ENCODE data around the gene TXNDC11. TPM values are rescaled to one million over a fixed set of nuclear protein-coding genes. Genes with fewer than 3 reads are reported as not detected.

TXNDC11 gene
- total and polyA plus RNA-seq, 9 of the 15 experiments (the other 6 are each of a cell fraction or from before 2014, with no cell fraction given): 0.66 to 32.6 (median 26.2) TPM

DNA sequence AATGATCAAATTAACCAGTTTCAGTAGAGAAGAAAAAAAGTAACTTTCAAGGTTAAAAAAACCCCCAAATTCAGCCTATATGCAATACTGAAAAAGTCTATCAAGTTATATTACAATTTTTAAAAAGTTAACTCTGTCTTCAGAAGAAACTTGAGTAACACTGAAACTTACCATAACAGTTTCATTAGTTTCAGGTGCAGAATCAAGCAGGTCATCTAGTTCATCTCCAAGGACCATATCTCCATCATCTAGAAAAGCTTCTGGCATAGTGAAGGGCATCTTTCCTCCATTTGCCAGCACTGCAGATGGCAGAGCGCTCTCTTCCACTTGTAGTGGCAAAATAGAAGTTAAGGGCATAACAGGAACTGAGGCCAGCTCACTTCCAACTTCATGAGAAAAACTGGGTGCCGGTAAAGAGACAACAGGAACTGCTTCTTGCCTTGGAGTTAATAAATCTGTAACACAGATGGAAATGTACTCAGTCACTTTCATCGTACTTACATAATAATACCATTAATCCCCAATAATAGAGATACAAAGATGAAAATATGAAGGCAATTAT lies 31.5 kb upstream of the TXNDC11 start:
- DNase-seq (ENCODE audit: extremely low read depth in 1 of 4, low spot score in 3 of 4) (no peak), ATAC-seq (no peak), FAIRE-seq (no peak)
- Histone ChIP-seq H3K4me3 (no peak overlapping the region), H3K9me3 (replicated peaks; ENCODE audit: control insufficient read depth, insufficient read depth, low read depth, low read length) (no peaks in the 10 kb centered on the region), H4K20me1 (replicated peaks; ENCODE audit: control insufficient read depth, insufficient read depth, low read length) (no peaks in the 10 kb centered on the region), H3K9me1 (ENCODE audit: control insufficient read depth, insufficient read depth, low read length) (no peaks in the 10 kb centered on the region), H3K27me3 (ENCODE audit: control insufficient read depth in 2 of 2, insufficient read depth in 2 of 2, low read length in 2 of 2) (no peaks in the 10 kb centered on the region), H2AFZ (ENCODE audit: low read depth, low read length) (no peak overlapping the region), H3K9ac (ENCODE audit: insufficient read depth in 1 of 2, low read depth in 2 of 2, low read length in 2 of 2) (no peak overlapping the region), H3K36me3 (ENCODE audit: control insufficient read depth, insufficient read depth, low read length) (peaks cover 77% of the 10 kb centered on the region), H3K79me2 (ENCODE audit: control insufficient read depth, insufficient read depth, low read length) (no peaks in the 10 kb centered on the region), H3K4me2 (ENCODE audit: insufficient read depth, low read length) (no peak overlapping the region), H3K4me1 (replicated peaks in 1 of 2; ENCODE audit: control insufficient read depth in 2 of 2, insufficient read depth in 2 of 2, low read length in 2 of 2) (no peaks in the 10 kb centered on the region), H3K27ac (ENCODE audit: extremely low read depth, low read depth, low read length) (no peak overlapping the region)
- in situ Hi-C loops (cut with MboI): no loop called here
- 82% methylated on average over 3 of the region's 3 CpGs for WGBS (ENCODE audit: insufficient coverage, low coverage, missing lambda C conversion rate)
- no TSS peak for BruUV-seq (replicated peaks)
- intact Hi-C loops (cut with micrococcal nuclease): no loop called here
- ChIA-PET CTCF (ENCODE audit: low intra/inter-chr PET ratio) (no interaction called here), POLR2A (interaction anchor here (2.2 kb wide), 1 partner anchor 17 kb away, joined by 5 read pairs; no protein-coding TSS in a partner anchor)
- TF ChIP-seq, protein P1, sequence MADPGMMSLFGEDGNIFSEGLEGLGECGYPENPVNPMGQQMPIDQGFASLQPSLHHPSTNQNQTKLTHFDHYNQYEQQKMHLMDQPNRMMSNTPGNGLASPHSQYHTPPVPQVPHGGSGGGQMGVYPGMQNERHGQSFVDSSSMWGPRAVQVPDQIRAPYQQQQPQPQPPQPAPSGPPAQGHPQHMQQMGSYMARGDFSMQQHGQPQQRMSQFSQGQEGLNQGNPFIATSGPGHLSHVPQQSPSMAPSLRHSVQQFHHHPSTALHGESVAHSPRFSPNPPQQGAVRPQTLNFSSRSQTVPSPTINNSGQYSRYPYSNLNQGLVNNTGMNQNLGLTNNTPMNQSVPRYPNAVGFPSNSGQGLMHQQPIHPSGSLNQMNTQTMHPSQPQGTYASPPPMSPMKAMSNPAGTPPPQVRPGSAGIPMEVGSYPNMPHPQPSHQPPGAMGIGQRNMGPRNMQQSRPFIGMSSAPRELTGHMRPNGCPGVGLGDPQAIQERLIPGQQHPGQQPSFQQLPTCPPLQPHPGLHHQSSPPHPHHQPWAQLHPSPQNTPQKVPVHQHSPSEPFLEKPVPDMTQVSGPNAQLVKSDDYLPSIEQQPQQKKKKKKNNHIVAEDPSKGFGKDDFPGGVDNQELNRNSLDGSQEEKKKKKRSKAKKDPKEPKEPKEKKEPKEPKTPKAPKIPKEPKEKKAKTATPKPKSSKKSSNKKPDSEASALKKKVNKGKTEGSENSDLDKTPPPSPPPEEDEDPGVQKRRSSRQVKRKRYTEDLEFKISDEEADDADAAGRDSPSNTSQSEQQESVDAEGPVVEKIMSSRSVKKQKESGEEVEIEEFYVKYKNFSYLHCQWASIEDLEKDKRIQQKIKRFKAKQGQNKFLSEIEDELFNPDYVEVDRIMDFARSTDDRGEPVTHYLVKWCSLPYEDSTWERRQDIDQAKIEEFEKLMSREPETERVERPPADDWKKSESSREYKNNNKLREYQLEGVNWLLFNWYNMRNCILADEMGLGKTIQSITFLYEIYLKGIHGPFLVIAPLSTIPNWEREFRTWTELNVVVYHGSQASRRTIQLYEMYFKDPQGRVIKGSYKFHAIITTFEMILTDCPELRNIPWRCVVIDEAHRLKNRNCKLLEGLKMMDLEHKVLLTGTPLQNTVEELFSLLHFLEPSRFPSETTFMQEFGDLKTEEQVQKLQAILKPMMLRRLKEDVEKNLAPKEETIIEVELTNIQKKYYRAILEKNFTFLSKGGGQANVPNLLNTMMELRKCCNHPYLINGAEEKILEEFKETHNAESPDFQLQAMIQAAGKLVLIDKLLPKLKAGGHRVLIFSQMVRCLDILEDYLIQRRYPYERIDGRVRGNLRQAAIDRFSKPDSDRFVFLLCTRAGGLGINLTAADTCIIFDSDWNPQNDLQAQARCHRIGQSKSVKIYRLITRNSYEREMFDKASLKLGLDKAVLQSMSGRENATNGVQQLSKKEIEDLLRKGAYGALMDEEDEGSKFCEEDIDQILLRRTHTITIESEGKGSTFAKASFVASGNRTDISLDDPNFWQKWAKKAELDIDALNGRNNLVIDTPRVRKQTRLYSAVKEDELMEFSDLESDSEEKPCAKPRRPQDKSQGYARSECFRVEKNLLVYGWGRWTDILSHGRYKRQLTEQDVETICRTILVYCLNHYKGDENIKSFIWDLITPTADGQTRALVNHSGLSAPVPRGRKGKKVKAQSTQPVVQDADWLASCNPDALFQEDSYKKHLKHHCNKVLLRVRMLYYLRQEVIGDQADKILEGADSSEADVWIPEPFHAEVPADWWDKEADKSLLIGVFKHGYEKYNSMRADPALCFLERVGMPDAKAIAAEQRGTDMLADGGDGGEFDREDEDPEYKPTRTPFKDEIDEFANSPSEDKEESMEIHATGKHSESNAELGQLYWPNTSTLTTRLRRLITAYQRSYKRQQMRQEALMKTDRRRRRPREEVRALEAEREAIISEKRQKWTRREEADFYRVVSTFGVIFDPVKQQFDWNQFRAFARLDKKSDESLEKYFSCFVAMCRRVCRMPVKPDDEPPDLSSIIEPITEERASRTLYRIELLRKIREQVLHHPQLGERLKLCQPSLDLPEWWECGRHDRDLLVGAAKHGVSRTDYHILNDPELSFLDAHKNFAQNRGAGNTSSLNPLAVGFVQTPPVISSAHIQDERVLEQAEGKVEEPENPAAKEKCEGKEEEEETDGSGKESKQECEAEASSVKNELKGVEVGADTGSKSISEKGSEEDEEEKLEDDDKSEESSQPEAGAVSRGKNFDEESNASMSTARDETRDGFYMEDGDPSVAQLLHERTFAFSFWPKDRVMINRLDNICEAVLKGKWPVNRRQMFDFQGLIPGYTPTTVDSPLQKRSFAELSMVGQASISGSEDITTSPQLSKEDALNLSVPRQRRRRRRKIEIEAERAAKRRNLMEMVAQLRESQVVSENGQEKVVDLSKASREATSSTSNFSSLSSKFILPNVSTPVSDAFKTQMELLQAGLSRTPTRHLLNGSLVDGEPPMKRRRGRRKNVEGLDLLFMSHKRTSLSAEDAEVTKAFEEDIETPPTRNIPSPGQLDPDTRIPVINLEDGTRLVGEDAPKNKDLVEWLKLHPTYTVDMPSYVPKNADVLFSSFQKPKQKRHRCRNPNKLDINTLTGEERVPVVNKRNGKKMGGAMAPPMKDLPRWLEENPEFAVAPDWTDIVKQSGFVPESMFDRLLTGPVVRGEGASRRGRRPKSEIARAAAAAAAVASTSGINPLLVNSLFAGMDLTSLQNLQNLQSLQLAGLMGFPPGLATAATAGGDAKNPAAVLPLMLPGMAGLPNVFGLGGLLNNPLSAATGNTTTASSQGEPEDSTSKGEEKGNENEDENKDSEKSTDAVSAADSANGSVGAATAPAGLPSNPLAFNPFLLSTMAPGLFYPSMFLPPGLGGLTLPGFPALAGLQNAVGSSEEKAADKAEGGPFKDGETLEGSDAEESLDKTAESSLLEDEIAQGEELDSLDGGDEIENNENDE (IDR thresholded peaks at IDR 0.05; ENCODE audit: low read depth, low read length): no peak
- TF ChIP-seq CXXC5 (CRISPR knock-in tag; IDR thresholded peaks at IDR 0.05) (no peak), TEAD2 (tag; IDR thresholded peaks at IDR 0.05) (no peak), ZNF79 (CRISPR knock-in tag; IDR thresholded peaks at IDR 0.05; ENCODE audit: low read depth) (no peak)
- TF ChIP-seq, protein P2, sequence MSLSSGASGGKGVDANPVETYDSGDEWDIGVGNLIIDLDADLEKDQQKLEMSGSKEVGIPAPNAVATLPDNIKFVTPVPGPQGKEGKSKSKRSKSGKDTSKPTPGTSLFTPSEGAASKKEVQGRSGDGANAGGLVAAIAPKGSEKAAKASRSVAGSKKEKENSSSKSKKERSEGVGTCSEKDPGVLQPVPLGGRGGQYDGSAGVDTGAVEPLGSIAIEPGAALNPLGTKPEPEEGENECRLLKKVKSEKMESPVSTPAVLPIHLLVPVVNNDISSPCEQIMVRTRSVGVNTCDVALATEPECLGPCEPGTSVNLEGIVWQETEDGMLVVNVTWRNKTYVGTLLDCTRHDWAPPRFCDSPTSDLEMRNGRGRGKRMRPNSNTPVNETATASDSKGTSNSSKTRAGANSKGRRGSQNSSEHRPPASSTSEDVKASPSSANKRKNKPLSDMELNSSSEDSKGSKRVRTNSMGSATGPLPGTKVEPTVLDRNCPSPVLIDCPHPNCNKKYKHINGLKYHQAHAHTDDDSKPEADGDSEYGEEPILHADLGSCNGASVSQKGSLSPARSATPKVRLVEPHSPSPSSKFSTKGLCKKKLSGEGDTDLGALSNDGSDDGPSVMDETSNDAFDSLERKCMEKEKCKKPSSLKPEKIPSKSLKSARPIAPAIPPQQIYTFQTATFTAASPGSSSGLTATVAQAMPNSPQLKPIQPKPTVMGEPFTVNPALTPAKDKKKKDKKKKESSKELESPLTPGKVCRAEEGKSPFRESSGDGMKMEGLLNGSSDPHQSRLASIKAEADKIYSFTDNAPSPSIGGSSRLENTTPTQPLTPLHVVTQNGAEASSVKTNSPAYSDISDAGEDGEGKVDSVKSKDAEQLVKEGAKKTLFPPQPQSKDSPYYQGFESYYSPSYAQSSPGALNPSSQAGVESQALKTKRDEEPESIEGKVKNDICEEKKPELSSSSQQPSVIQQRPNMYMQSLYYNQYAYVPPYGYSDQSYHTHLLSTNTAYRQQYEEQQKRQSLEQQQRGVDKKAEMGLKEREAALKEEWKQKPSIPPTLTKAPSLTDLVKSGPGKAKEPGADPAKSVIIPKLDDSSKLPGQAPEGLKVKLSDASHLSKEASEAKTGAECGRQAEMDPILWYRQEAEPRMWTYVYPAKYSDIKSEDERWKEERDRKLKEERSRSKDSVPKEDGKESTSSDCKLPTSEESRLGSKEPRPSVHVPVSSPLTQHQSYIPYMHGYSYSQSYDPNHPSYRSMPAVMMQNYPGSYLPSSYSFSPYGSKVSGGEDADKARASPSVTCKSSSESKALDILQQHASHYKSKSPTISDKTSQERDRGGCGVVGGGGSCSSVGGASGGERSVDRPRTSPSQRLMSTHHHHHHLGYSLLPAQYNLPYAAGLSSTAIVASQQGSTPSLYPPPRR (CRISPR knock-in tag; IDR thresholded peaks at IDR 0.05; ENCODE audit: borderline replicate concordance): no peak
